NCI-H1694 (cell line): ENCODE data around the gene PXDN.

Experiments
- DNase-seq: peaks from one replicate; lab custom pipeline; 2025; lab: John Stamatoyannopoulos, UW

Gene PXDN

DNA sequence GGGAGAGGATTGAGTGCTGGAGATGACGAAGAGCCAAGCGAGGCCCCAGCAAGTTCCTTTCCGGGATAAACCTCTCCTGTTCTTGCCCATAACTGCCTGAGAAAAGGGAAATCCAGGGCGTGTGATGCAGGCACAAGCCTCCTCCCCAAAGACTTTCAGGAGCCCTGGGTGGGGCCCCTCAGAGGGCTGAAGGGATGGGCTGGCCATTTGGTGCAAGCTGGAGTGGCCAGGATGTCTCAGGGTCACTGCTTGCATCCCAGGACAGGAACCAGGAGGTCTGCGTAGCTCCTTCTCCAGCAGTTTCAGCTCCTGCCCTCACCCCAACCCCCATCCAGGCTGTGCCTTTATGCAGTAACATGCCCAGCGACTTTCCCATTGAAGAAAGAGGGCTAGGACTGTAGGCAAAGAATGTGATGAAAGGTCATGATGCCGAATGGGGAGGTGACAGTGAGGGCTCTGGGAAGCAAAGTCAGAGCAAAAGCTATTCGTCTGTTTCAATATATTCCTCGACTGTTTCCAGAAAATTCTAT, 80.2 kb downstream of the PXDN start:
- no peak for DNase-seq

- DNase-seq, result no peak
Observed at GRCh38 chr2:1663621-1664020, 80.7 kb downstream of the PXDN start.

DNA sequence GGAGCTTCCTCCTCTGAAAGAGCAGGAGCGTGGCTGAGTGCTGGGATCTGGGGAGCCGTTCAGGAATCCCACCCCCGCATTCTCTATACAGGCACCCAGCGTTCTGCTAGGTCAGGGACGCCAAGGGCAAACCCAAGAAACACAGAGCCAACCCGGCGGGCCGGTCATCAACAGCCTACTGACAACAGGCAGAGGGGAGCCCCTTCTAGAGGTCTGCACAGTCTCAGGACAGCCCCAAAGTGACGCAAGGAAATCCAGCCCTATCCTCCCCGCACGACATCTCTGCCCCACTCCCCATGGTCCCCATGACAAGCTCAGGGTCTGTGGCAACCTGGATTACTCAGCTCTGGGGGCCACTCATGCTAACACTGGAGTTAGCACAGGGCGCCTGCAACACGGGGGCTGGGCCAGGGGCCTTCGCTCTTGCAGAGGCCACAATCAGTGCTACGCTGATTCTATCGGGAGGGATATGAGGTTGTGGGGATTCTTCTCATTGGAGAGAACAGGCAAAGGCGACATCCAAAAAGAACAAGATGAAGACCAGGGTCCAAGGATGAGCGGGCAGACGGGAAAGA, 81.6 kb downstream of the PXDN start:
- DNase-seq, result no peak

DNA sequence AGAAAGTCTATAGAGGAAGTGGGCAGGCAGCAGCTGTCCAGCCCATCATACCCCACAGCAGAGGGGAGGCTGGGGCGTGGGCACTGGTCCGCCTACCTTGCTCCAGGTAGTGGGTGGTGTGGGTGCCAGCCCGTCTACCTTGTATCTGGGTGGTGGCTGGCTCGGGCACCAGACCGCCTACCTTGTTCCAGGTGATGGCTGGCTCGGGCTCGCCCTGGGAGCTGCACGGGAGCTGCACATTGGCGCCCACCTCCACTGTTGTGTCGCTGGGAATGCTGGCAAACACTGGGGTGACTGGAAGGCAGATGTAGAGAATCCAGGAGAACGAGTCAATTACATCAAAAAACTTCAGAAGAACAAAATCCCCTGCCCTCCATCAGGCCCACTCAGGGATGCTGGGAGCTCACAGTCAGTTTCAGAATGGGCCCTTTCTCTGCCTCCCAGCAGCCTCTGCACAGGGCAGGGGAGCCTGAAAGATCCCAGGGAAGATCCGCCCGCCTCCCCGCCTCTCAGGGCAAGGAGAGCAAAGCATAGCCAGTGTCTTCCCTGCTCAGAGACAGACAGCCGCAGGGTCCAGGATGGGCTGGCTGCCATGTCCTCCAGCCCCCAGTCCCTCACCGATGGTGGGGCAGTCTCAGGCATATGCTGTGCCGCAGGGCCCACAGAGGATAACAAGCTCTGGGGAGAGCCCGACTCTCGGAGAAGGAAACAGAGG, 82.3 kb downstream of the PXDN start:
- no peak for DNase-seq

GRCh38 chr2:1660656-1661640, 83.4 kb downstream of the PXDN start:
- no peak for DNase-seq

DNA sequence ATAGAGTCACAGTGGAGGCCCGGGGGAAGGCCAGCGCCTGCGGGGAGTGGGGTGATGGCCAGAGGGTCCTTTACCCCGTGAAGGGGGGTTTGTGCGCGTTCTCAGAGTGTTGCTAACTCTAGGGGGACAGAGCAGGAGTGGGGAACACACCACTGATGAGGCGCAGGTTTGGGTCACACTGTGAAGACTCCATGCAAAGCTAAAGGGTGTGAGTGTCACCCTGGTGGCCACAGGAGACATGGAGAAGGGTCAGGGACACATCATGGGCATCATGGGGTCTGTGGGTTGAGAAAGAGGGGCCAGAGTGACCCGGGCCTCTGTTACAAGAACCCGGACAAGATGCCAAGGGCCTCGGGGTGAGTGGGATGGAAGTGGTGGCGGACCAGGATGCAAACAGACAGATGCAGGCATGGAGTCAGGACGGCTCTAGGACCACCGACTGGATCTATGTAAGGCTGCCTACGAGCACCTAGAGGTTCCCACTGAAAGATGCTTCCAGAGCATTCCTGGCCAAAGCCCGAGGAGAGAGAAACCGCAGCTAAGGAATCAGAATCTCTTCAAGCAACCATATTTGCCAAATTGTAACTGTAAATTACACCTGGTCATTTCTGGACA, 84.3 kb downstream of the PXDN start:
- DNase-seq, result no peak

DNA sequence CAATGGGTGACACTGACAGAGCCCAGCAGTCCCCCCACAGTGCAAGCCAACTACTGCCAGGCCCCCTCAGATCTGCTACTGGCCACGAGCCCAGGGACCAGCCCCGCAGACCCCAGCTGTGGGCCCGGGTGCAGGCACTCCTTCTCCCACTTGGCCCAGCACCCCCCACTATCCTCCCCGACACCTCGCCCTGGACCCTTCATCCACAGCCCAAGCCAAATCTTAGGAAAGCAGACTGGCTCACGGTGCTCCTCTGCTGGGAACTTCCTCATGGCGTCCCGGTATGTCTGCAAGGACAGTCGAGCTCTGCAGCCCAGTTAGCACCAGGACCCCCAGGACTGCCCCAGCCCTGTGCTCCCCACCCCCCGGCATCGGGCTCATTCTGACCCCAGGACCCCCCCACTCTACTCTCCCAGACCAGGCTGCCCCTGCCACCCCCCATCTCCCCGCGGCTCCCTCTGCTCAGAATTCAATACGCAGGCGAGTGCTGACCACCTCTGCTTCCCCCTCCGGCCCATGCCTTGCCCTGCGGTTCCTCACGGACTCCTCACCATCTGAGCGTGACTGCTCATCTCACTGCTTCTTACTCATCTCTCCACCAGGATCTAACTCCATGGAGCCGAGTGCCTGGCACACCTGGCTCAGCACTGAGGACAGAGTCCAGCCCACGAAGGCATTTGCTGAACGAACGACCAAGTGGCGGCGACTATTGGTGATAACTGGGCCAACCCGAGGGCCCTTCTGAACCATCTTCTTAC, 85.7 kb downstream of the PXDN start:
- DNase-seq, result no peak

DNA sequence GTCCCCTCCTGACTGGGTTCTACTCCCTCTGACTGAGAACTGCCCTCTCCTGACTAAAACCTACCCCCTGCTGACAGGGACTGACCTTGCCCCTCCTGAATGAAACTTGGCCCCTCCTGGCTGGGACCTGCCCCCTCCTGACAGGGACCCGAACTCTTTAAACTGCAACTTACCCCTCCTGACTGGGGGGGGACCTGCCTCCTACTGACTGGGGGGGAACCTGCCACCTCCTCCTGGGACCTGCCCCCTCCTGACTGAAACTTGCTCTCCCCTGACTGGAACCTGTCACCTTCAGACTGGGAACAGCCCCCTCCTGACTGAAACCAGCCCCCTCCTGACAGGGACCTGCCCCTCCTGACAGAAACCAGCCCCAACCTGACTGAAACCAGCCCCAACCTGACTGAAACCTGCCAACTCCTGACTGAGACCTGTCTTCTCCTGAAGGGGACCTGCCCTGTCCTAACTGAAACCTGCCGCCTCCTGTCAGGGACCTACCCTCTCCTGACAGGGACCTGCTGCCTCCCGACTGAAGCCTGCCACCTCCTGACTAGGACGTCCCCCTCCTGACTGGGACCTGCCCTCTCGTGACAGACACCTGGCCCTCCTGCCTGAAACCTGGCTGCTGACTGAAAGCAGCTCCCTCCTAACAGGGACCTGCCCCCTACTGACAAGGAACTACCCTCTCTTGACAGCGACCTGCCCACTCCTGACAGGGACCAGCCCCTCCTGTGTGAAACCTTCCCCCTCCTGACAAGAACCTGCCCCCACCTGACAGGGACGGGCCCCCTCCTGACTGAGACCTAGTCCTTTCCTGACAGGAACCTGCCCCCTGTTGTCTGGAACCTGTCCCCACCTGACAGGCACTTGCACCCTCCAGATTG, 87.1 kb downstream of the PXDN start:
- DNase-seq, result no peak

GRCh38 chr2:1656326-1656960, 87.9 kb downstream of the PXDN start:
- no peak for DNase-seq

- no peak for DNase-seq
Observed at GRCh38 chr2:1655461-1655860, 88.9 kb downstream of the PXDN start.

DNA sequence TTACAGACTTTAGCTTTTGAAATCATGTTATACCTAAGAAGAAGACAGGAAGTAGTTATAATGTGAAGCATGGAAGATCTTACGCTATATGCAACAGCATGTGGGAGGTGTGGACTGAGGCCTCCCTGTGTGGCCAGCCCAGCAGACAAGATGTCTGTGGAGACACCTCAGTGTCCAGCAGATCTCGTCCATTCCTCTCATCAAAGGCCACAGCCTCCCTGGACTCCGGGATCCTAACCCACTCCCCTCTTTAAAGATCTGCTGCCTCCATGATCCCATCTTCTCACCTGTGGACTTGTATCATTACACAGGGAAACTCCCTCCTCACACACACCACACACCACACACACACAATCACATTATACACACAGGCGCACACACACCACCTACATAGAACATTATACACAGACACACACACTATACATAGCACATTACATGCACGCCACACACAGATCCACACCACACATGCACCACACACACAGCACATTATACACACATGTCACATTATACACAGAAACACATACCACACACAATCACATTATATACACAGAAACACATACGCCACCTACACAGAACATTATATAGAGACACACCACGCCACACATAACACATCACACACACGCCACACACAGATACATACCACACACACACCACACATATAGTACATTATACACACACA, 89.5 kb downstream of the PXDN start:
- DNase-seq, result no peak

DNA sequence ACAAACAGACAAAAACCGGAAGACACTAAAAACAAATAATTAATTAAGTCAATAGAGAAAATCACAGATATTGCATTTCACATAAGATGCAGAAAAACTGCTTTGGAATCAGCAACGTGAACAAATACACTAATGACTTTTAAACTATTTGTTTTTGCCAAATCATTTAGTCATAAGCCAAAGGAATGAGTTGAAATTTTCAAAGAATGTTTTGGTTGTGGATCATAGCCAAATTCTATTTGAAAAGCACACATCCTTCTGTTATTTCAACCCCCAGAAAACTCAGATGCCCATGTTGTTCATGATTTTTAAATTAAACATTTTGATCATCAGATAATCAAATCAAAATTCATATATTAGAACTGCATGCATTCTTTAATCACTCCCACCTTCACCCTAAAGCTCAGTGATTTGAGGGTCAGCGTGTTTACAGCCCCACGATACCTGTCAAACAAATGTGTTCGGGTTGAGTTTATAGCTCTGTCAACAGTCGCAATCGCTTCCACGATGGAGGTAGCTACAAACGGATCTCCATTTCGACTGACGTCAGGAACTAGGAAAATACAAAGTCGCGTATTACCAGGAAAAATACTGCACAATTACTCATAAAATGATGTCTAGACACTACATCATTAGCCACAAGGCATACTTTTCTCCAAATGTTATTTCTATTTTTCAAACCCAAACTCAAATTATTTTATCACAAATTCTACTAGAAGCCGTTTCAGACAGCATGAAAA, 90.2 kb downstream of the PXDN start:
- no peak for DNase-seq

GRCh38 chr2:1652034-1652790, 92.1 kb downstream of the PXDN start:
- no peak for DNase-seq

GRCh38 chr2:1651121-1652033, 92.9 kb downstream of the PXDN start:
- DNase-seq, result no peak

- no peak for DNase-seq
Observed at GRCh38 chr2:1650085-1650872, 94.0 kb downstream of the PXDN start.
